Common myeloid progenitor, CD34-positive (primary cell): ENCODE data around the gene XYLT1.

Experiments
- CTCF ChIA-PET: fragments of 350-600 bp; sonication (Branson Sonifier 250); formaldehyde crosslinking; loops from one replicate; lab custom pipeline; 2021; ENCODE audit warnings: antibody characterized with exemption; lab: Charles Lee
- POLR2A ChIA-PET: fragments of 350-600 bp; sonication (Branson Sonifier 250); formaldehyde crosslinking; loops from one replicate; lab custom pipeline; 2021; ENCODE audit warnings: antibody characterized with exemption; lab: Charles Lee
- DNase-seq, 3 donors: peaks; one replicate each; pipeline versions ENCODE4 v3.0.0 to v3.0.0-alpha.2; 2013
- H3K27ac ChIP-seq, 2 experiments: 1 replicate in 1 of 2; 2 replicates in 1 of 2; pipeline ENCODE4 v1.7.0; 2013; ENCODE audit warnings: inconsistent platforms in 2 of 2, low read length in 2 of 2, mild to moderate bottlenecking in 2 of 2, low read depth in 1 of 2, moderate library complexity in 1 of 2; ENCODE audit not compliant: severe bottlenecking in 2 of 2, insufficient read depth in 1 of 2, poor library complexity in 1 of 2
- H3K27me3 ChIP-seq, 5 experiments: replicated peaks in 2 of 5; 1 replicate in 3 of 5; 2 replicates in 2 of 5; pipeline versions ENCODE4 v1.6.1 to v1.7.0; 2013; ENCODE audit warnings: low read length in 4 of 5, mild to moderate bottlenecking in 2 of 5, moderate library complexity in 2 of 5, inconsistent platforms in 1 of 5; ENCODE audit not compliant: insufficient read depth in 5 of 5, control insufficient read depth in 4 of 5
- H3K36me3 ChIP-seq, 4 experiments: 1 replicate in 2 of 4; 2 replicates in 2 of 4; pipeline versions ENCODE4 v1.6.1 to v1.7.0; 2013; ENCODE audit warnings: low read length in 3 of 4, control low read depth in 1 of 4, mild to moderate bottlenecking in 1 of 4; ENCODE audit not compliant: control insufficient read depth in 4 of 4, insufficient read depth in 4 of 4
- H3K4me1 ChIP-seq, 4 experiments: 1 replicate in 3 of 4; 2 replicates in 1 of 4; pipeline versions ENCODE4 v1.6.1 to v1.7.1; 2013; ENCODE audit warnings: low read length in 3 of 4, mild to moderate bottlenecking in 3 of 4, control low read depth in 1 of 4, inconsistent platforms in 1 of 4, moderate library complexity in 1 of 4; ENCODE audit not compliant: control insufficient read depth in 4 of 4, insufficient read depth in 4 of 4; ENCODE audit errors: control extremely low read depth in 1 of 4
- H3K4me3 ChIP-seq, 7 experiments: 1 replicate in 4 of 7; 2 replicates in 3 of 7; pipeline versions ENCODE4 v1.5.1 to v1.7.0; 2013; ENCODE audit warnings: mild to moderate bottlenecking in 7 of 7, low read length in 6 of 7, moderate library complexity in 6 of 7, inconsistent platforms in 2 of 7, low read depth in 2 of 7, control low read depth in 1 of 7; ENCODE audit not compliant: insufficient read depth in 4 of 7, control insufficient read depth in 1 of 7; ENCODE audit errors: extremely low read depth in 1 of 7
- H3K9me3 ChIP-seq, 5 experiments: 1 replicate in 4 of 5; 2 replicates in 1 of 5; pipeline versions ENCODE4 v1.6.1 to v1.7.1; 2013; ENCODE audit warnings: low read length in 4 of 5, mild to moderate bottlenecking in 2 of 5, inconsistent platforms in 1 of 5, low read depth in 1 of 5, moderate library complexity in 1 of 5; ENCODE audit not compliant: control insufficient read depth in 4 of 5, insufficient read depth in 2 of 5; ENCODE audit errors: control extremely low read depth in 1 of 5
- WGBS: methylation state at CpG from one replicate; pipeline ENCODE4 v1.1.5; 2013; ENCODE audit not compliant: insufficient coverage; 5-methylcytosine and 5-hydroxymethylcytosine counted together

Gene XYLT1

GRCh38 chr16:17177242-17177958 lies 293.4 kb downstream of the XYLT1 start:
- no peaks in the 10 kb centered on the region for H3K27me3 ChIP-seq
- ChIA-PET CTCF (interaction anchor here (3.6 kb wide), 1 partner anchor 17 kb away, joined by 10 read pairs; no protein-coding TSS in a partner anchor), POLR2A (no interaction called here)
- peaks cover 4 to 19% (median 5%) of the 10 kb centered on the region in 4 experiments for H3K4me1 ChIP-seq
- 85% methylated on average over 5 of the region's 6 CpGs for WGBS
- H3K9me3 ChIP-seq = no peaks in the 10 kb centered on the region
- DNase-seq = no peak
- H3K4me3 ChIP-seq = no peak overlapping the region
- peaks cover 6 to 28% (median 16%) of the 10 kb centered on the region in 4 experiments for H3K36me3 ChIP-seq
- no peak overlapping the region for H3K27ac ChIP-seq

GRCh38 chr16:17176199-17176598 lies 294.6 kb downstream of the XYLT1 start:
- Histone ChIP-seq H3K36me3 (peaks cover 2 to 22% (median 9%) of the 10 kb centered on the region in 4 experiments), H3K9me3 (no peaks in the 10 kb centered on the region), H3K27ac (no peak overlapping the region), H3K4me3 (no peak overlapping the region), H3K27me3 (no peaks in the 10 kb centered on the region), H3K4me1 (peaks cover 5 to 31% (median 12%) of the 10 kb centered on the region in 4 experiments)
- 93% methylated on average over 6 of the region's 6 CpGs for WGBS
- no peak for DNase-seq
- POLR2A ChIA-PET = no interaction called here
- CTCF ChIA-PET = no interaction called here

GRCh38 chr16:17173281-17173680 lies 297.5 kb downstream of the XYLT1 start:
- peaks cover under 1 to 30% (median 11%) of the 10 kb centered on the region in 4 experiments for H3K36me3 ChIP-seq
- no peak overlapping the region for H3K4me3 ChIP-seq
- POLR2A ChIA-PET = no interaction called here
- no peaks in the 10 kb centered on the region for H3K27me3 ChIP-seq
- H3K4me1 ChIP-seq = peaks cover 5 to 32% (median 12%) of the 10 kb centered on the region in 4 experiments
- no peak overlapping the region for H3K27ac ChIP-seq
- 30% methylated on average over 6 of the region's 6 CpGs for WGBS
- H3K9me3 ChIP-seq = no peaks in the 10 kb centered on the region
- DNase-seq = peak; percentile 55 to 91 (median 89)
- CTCF ChIA-PET = no interaction called here

GRCh38 chr16:17171250-17172143 lies 299.3 kb downstream of the XYLT1 start:
- no peak overlapping the region for H3K4me3 ChIP-seq
- peaks cover 5 to 32% (median 16%) of the 10 kb centered on the region in 4 experiments for H3K36me3 ChIP-seq
- ChIA-PET POLR2A (no interaction called here), CTCF (interaction anchor here (1.2 kb wide), 2 partner anchors 16 to 23 kb away, joined by 3 read pairs; no protein-coding TSS in a partner anchor)
- WGBS = 64% methylated on average over 5 of the region's 8 CpGs
- no peak overlapping the region for H3K27ac ChIP-seq
- DNase-seq = peak in 2 of 3 donors; percentile 35 to 43
- H3K4me1 ChIP-seq = peaks cover 5 to 32% (median 12%) of the 10 kb centered on the region in 4 experiments
- H3K27me3 ChIP-seq = no peaks in the 10 kb centered on the region
- peaks cover 0 to 3% (median 0%) of the 10 kb centered on the region in 5 experiments for H3K9me3 ChIP-seq

- peaks cover 5 to 23% (median 12%) of the 10 kb centered on the region in 4 experiments for H3K36me3 ChIP-seq
- ChIA-PET POLR2A (no interaction called here), CTCF (interaction anchor here (1.2 kb wide), 1 partner anchor 15 kb away, joined by 3 read pairs; no protein-coding TSS in a partner anchor)
- 92% methylated on average over 2 of the region's 3 CpGs for WGBS
- H3K27ac ChIP-seq = no peak overlapping the region
- H3K4me1 ChIP-seq = peaks cover 5 to 32% (median 12%) of the 10 kb centered on the region in 4 experiments
- H3K9me3 ChIP-seq = peaks cover 0 to 3% (median 0%) of the 10 kb centered on the region in 5 experiments
- H3K4me3 ChIP-seq = no peak overlapping the region
- H3K27me3 ChIP-seq = no peaks in the 10 kb centered on the region
- no peak for DNase-seq
Measured at GRCh38 chr16:17170435-17170834, 300.3 kb downstream of the XYLT1 start.

GRCh38 chr16:17168181-17168580 lies 302.6 kb downstream of the XYLT1 start:
- no peak for DNase-seq
- no peak overlapping the region for H3K4me3 ChIP-seq
- peaks cover 0 to 3% (median 0%) of the 10 kb centered on the region in 5 experiments for H3K9me3 ChIP-seq
- ChIA-PET POLR2A (no interaction called here), CTCF (no interaction called here)
- no peak overlapping the region for H3K27ac ChIP-seq
- no peaks in the 10 kb centered on the region for H3K27me3 ChIP-seq
- H3K4me1 ChIP-seq = peaks cover 2 to 38% (median 13%) of the 10 kb centered on the region in 4 experiments
- peaks cover 5 to 22% (median 17%) of the 10 kb centered on the region in 4 experiments for H3K36me3 ChIP-seq
- WGBS = 80% methylated on average over 1 of the region's 5 CpGs
